Measurements from ENCODE around the gene DPY19L3.
"Not testable (repeated sequence)": the region's sequence is repeated elsewhere in the genome, so short reads cannot be mapped to it uniquely, and the experiment has no call there.

DPY19L3 gene, protein sequence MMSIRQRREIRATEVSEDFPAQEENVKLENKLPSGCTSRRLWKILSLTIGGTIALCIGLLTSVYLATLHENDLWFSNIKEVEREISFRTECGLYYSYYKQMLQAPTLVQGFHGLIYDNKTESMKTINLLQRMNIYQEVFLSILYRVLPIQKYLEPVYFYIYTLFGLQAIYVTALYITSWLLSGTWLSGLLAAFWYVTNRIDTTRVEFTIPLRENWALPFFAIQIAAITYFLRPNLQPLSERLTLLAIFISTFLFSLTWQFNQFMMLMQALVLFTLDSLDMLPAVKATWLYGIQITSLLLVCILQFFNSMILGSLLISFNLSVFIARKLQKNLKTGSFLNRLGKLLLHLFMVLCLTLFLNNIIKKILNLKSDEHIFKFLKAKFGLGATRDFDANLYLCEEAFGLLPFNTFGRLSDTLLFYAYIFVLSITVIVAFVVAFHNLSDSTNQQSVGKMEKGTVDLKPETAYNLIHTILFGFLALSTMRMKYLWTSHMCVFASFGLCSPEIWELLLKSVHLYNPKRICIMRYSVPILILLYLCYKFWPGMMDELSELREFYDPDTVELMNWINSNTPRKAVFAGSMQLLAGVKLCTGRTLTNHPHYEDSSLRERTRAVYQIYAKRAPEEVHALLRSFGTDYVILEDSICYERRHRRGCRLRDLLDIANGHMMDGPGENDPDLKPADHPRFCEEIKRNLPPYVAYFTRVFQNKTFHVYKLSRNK

GRCh38 chr19:32405431-32406160 lies at the start of gene DPY19L3:
DPY19L3 (plus strand) TSS chr19:32405770; CDS start chr19:32408254, 2,484 bp downstream.
- DNase-seq = peak; percentile 93

DNA sequence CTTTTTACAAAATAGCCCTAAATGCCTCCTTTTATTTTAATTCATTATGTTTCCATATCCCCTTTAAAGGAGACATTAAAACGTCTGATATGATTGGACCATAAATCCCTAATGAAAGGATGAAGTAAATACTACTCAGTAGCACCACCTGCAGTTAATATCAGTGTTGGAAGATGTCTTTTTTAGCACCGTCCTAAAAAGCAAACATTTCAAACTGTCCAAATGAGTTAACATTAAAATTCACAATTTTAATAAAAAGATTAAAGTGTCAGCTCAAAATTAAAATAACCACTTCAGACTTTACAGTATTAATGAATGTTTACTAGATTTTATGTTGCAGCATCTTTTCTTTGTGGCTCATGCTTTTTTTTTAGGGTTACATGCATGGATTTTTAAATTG lies 47.9 kb upstream of the DPY19L3 start:
- DNase-seq = no peak

DNA sequence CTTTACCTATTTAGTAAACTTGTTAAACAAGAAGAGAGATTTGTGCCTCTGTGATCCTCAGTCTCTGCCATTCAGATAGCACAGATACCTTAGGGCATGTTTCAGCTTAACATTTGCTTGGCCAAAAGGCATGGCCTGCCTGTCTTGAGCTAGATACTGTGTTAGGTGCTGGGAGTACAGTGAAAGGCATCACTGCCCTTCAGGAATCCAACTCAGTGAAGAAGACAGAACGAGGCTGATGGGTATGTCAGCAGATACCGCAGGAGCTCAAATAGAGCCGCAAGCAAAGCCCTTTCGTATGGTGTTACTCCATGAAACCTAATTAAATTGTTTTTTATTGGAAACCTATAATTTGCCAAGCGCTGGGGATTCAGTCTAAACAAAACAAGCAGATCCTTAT lies 47.2 kb upstream of the DPY19L3 start:
- DNase-seq = no peak

GRCh38 chr19:32359581-32359980 lies 46.0 kb upstream of the DPY19L3 start:
- no peak for DNase-seq

GRCh38 chr19:32361574-32362317 lies 43.8 kb upstream of the DPY19L3 start:
- DNase-seq = no peak

DNA sequence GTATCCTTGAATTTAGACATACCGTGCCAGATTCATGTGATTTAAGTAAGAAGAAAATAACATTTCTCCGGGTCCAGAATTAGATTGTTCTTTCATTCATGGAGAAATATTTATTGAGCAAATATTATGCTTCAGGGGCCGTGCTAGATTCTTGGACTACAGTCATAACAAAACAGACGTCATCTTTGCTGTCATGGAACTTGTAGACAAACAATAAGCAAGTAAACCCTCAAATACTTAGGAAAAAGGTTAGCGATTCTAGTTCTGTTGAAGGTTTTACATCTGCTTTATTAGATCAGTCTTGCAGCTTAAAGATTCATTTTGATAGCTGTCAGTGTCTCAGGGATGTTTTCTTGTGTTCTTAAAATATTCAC lies 43.3 kb upstream of the DPY19L3 start:
- no peak for DNase-seq

DNA sequence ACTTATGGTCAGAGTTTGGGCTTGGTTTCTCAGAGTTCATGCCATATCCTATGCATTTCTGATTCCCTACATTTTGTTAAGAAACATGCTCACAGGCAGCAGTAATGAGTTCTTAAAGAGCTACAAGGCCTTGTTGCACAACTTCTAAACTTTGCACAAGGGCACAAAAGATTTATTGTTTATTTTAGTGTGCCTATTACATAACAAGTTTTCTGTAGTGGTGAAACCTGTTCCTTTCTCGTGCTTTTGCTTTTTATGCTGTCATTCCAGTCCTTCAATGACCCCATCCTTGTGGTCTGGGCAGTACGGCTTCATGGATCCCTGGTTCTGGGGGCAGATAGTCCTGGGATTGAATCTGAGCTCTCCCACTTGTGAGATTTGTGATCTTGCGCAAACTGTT lies 42.4 kb upstream of the DPY19L3 start:
- DNase-seq = no peak

DNA sequence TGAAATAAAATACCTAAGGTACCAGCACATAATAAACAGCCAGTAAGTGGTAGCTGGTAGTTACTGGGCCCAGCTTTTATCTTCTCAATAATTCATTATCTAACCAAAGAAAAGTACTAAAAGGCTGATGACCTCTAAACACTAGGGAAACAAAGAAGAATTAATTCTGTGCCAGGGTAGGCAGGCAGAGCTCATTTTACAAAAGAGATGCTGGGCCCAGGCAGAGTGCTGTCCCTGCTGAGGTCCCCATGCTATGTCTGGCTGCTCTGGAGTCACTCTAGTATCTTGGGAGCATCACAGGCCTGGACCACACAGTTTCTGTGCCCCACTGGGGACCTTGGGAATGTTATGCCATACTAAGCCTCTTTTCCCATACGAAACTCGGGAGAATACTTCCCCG lies 41.9 kb upstream of the DPY19L3 start:
- DNase-seq = no peak

- DNase-seq = no peak
Observed at GRCh38 chr19:32364040-32364439, 41.5 kb upstream of the DPY19L3 start.

DNA sequence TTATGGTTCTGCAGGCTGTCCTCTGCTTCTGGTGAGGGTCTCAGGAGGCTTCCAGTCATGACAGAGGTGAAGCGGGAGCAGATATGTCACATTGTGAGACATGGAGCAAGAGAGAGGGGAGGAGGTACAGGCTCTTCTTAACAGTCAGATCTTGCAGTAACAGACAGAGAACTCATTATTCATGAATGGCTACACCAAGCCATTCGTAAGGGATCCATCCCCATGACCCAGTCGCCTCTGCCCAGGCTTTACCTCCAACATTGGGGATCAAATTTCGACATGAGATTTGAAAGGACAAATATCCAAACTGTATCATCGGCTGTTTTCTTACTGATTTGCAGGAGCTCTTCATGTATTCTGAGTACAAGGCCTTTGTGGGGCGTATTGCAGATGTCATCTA lies 38.5 kb upstream of the DPY19L3 start:
- no peak for DNase-seq

- DNase-seq = no peak
Observed at GRCh38 chr19:32367948-32368536, 37.5 kb upstream of the DPY19L3 start.

DNA sequence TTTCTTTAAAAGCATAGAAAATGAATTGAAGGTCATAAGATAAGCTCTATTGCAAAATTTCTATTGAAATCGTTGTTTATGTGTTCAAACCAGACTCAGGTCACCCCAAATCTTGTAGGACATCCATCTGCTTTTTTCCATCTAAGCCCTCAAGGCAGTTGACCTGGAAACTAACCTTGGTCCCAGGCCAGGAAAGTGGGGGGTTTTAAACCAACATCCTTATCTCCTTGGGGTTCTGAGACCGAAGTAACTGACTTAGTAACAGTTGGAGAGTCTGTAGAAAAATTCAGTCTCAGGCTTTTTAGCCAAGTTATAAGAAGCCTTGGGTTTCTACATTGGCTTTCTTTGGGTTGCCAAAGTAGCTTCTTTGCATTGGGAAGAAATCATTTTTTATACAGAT lies 36.8 kb upstream of the DPY19L3 start:
- no peak for DNase-seq

DNA sequence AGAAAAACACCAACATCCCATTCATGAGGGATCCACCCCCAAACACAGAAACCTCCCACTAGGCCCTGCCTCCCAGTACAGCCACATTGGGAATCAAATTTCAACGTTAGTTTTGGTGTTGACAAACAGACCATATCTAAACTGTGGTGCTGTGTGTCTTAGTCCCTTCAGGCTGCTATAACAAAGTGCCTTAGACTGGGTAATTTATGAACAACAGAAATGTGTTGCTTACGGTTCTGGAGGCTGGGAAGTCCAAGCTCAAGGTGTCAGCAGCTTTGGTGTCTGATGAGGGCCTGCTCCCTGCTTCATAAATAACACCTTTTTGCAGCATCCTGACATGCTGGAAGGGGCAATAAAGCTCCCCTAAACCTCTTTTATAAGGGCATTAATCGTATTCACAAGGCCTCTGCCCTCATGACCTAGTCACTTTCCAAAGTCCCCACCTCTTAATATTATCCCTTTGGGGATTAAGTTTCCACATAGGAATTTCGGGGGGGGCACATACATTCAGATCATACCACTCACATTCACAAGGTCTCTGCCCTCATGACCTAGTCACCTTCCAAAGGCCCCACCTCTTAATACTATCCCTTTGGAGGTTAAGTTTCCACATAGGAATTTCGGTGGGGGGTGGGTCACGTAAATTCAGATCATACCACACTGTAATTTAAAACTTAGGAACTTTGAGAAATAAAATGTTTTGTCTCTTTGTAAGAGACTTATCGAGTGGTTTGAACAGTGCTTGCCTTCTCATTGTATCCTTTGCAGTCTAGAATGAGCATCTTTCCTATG lies 32.6 kb upstream of the DPY19L3 start:
- DNase-seq = peak; percentile 22

DNA sequence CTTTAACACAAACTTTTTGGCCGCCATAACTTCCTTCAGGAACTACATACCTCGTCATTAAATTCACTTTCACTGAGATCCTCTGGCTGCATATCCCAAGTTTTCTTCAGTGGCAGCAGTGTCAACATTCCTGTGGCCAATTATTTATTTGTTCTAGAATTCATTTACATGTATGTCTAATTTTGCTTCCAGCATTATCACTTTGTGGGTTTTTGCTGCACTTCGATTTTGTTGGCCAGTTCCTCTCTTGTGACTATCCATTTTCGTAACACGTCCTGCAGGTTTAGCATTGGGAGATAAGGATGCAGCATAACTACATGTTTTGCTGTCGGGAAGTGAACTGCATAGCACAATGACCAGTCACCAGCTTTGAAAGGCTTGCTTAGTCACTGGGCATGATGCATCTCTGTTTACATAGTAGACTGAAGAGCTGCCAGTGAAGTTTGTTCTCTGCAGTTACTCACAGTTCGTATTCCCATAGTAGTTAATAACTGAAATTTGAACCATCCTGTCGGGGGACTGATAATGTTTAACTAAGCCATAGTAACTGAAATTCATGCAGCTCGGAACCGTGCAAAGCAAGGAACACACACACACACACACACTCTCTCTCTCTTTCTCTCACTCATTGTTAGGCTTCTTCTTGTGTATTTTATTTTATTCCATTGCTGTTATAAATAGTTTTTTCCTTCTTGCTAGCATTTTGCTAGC lies 31.8 kb upstream of the DPY19L3 start:
- peak; percentile 96 for DNase-seq

DNA sequence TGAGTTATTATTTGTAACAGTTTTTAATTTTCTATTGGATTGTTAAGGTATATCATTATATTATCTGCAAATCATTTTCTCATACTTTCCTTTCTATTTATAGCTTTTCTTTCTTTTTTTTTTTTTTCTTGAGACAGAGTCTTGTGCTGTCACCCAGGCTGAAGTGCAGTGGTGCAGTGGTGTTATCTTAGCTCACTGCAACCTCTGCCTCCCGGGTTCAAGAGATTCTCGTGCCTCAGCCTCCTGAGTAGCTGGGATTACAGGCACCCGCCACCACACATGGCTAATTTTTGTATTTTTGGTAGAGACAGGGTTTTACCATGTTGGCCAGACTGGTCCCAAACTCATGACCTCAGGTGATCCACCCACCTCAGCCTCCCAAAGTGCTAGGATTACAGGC lies 31.2 kb upstream of the DPY19L3 start:
- not testable (repeated sequence) for DNase-seq

- not testable (repeated sequence) for DNase-seq
Observed at GRCh38 chr19:32377088-32377487, 28.5 kb upstream of the DPY19L3 start.

DNA sequence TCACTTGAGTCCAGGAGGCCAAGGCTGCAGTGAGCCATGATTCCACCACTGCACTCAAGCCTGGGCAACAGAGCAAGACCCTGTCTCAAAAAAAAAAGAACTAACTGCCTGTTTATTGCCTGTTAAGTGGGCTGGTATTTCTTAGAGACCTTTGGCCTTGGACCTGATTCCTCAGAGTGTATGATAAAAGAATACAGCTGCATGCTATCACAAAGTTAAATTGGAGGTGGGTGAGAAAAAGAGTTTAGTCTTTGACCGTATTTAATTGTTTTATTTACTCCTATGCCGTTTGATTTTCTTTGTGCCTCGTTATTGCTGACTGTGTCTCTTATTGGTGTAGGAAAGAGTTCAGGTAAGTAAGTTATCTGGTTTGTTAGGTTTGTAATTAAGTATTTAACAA lies 25.3 kb upstream of the DPY19L3 start:
- no peak for DNase-seq

DNA sequence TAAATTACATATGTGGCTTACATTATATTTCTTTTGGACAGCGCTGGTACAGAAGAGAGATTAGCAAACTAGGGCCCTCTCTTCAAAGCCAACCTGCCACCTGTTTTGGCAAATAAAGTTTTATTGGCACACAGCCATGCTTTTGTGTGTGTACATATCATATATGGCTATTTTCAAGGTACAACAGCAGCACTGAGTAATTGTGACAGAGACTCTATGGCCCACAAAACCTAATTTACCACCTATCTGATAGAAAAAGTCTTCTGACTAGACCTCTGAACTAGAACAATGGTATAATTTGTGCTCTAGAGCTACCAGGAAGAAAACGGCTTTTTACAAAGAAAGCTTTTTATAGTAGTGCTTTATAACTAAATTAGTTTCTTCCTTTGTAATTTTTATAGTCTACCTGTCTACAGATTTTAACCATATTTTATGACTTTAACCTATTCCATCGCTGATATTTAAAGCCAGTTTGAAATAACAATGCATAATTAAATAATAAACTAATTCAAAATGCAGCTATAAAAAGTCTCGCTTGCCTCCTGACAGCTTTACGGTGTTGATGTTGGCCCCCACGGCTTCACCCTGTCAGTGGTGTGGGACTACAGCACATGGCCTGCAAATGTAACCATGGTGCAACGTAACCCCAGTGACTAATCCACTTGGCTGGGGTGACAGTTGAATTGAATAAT lies 17.7 kb upstream of the DPY19L3 start:
- peak; percentile 63 for DNase-seq

GRCh38 chr19:32388393-32388855 lies 17.1 kb upstream of the DPY19L3 start:
- DNase-seq = no peak

DNA sequence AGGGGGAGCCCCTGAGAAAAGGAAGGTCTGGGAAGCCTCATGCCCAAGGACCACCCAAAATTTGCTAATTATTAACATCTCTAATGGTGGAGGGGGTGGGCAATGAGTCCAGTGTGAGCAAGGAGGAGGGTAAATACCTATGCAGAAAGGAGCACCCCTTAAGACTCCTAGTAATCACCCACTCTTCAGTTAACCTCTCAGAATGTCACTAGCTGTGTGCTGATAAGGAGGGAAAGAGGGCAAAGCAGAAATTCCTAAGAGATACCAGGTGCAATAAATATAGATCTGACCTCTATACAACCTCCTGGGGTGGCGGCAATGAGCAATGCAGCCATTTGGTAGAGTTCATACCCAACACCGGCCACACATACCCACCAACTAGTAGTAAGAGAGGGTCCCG lies 12.7 kb upstream of the DPY19L3 start:
- no peak for DNase-seq
